HG03280 (cell line): Measurements from ENCODE around the gene CACNG4.
A peak's percentile ranks its signal among the peaks of the same experiment; 100 is the strongest.

Experiments used
- ATAC-seq: cut with Tn5 transposase; IDR thresholded peaks from one replicate; pipeline ENCODE4 v1.9.1; 2021; ENCODE audit warnings: mild to moderate bottlenecking, moderate library complexity; ENCODE audit not compliant: unreplicated experiment

CACNG4 gene

GRCh38 chr17:66983414-66984021 is 19.0 kb downstream of the CACNG4 start:
- ATAC-seq, result no peak

GRCh38 chr17:66984730-66985129 is 20.2 kb downstream of the CACNG4 start:
- no peak for ATAC-seq

DNA sequence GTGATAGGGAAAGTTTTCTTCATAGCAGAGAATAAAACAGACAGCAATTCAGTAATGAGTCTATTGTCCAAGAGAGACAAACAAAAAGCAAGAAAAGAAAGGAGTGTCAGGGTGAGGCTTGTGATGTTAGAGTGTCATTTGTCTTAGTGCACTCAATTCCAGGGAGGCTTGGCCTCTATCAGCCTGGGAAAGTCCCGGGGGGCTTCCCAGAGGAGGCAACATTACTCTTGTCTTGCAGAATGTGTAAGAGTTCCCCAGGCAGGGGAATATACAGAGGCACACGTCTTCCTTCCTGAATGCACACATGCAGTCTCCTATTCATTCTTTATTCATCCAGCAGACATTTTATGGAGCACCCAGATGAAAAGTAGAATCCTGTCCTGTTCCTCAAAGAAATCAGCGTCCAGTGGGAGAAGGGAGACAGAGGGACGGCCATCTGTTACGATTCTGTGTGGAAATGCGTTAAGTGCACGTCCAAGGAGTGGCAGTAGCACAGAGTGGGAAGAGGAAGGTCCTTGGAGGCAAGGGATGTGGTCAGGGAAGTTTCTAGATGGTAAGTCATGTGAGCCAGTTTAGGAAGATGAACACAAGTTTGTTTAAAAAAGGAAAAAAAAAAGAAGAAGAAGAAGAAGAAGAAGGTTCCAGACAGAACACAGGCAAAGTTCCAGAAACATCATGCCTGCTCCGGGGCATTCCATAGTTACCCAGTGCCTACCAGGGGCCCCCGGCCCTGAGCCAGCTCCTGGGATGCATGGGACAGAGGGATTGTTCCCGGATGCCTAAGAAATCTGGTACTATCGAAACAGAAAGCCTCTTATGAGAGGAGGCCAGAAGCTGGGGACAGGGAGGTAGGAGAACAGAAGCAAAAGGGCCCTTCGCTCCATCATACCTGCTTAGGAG is 21.1 kb downstream of the CACNG4 start:
- ATAC-seq, result no peak

DNA sequence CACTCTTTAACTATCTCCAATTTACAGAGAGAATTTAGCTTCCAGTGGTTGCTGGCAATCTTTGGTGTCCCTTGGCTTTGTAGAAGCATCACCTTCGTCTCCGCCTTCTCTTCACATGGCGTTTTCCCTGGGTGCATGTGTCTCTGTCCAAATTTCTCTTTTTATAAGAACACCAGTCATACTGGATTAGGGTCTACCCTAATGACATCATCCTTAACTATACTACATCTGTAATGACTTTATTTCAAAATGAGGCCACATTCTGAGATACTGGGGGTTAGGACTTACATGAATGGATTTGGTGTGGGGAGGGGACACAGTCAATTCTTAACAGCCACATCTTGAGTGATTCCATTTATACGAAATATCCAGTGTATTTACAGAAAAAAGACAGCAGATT is 22.2 kb downstream of the CACNG4 start:
- no peak for ATAC-seq

GRCh38 chr17:66987059-66987616 is 22.6 kb downstream of the CACNG4 start:
- no peak for ATAC-seq

GRCh38 chr17:66988069-66988798 is 23.7 kb downstream of the CACNG4 start:
- ATAC-seq, result no peak

- ATAC-seq, result no peak
Observed at GRCh38 chr17:66989076-66989475, 24.6 kb downstream of the CACNG4 start.

DNA sequence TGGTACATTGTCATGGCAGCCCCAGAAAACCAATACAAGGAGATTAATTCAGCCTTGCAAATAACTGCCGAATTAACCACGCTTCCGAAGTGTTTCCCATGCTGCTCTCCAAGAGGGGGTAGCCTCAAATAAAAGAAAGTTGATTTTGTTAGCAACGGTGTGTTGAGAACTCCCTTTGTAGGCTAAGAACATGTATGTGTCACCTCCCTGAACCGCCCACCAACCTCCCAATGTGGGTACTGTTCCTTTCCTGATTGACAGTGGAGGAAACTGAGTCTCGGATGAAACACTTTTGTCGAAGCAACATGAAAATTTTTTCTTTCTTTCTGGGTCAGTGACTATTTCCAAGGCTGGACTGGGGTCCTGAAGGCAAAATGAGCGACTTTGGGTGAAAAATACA is 25.1 kb downstream of the CACNG4 start:
- no peak for ATAC-seq

DNA sequence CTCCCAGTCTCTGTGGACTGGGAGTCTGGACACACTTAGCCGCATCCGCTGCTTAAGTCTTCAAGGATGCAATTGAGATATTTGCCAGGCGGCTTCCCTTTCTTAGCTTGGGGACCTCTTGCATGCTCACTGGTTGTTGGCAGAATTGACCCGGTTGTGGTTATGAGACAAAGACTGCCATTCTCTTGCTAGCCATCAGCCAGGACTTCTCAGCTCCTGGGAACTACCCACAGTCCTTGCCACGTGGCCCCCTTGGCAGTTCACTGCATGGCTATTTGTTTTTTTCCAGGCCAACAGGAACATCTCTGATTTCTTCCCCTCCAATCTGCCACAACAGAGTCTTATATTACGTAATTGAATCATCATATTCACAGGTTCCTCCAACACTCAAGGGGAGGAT is 25.5 kb downstream of the CACNG4 start:
- no peak for ATAC-seq

- no peak for ATAC-seq
Observed at GRCh38 chr17:66992911-66993442, 28.5 kb downstream of the CACNG4 start.

DNA sequence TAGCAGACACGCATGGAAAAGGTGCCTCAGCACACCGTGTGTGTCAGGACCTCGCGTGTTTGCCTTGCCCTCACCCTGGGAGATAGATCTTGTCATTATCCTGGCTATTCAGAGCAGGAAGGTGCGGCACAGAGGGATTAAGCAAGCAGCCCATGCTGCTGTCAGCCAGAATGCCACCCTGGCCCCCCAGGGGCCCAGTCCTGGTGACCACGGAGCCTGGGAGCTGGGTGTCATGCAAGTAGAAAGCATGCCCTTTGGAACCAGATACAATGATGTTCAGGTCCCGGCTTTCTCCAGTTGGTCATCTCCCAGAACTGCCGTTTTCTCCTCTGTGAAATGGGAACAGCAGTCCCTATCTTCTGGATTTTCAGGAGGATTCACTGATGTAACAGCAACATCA is 29.9 kb downstream of the CACNG4 start:
- ATAC-seq, result no peak

GRCh38 chr17:66994930-66995535 is 30.5 kb downstream of the CACNG4 start:
- no peak for ATAC-seq

DNA sequence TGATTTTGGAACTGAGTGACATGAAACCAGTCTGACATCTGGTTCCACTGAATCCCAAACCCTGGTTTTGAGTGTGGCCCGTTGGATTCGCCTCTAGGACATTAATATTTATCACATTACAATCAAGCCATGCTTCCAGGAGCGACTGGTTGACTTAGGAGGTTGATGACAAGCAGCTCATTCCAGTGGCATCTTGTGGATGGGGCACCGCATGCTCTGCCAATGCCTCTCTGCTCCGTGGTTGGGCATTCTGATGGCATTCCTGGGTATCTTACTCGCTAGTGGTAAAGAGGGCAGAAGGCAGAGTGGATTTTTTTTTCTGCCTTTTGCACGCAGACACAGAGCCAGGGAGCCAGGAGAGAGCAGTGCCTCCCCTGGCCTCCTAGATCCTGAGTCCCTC is 31.4 kb downstream of the CACNG4 start:
- ATAC-seq, result no peak

DNA sequence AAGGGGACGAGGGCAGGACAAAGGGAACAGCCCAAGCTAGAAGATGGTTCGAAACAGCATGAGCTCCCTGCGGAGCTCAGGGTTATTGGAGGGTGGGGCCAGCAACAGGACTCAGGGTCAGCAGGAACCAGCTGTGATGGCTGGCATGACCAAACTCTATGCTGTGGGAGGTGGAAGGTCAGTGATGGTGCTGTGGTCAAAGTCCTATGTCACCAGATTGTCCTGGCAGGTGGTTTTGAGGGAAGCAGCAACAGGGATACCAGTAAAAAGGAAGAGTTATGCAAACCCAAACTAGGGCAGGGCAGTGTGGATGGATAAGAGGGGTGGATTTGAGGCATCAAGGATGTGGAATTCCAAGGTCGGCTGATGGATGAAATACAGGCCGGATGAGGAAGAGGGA is 32.4 kb downstream of the CACNG4 start:
- ATAC-seq, result no peak

- no peak for ATAC-seq
Observed at GRCh38 chr17:67003231-67003630, 38.7 kb downstream of the CACNG4 start.

DNA sequence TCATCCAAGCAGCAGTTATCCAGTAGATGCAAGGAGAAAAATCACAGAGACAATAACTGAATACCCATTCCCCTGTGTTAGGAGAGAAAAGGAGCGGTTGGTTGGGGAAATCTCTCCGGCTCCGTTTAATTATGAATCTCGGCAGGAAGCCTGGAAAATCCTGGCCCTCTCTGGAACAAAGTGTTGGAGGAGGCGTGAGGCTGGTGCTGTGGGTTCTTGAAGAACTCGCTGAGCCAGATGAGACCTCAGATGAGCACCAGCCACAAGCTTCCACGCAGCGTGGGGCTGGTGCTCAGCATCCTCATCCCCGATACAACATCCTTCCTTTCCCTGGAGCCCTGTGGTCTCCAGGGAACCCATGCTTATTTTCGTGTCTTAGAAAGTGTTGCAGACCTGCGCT is 39.7 kb downstream of the CACNG4 start:
- ATAC-seq, result no peak

- no peak for ATAC-seq
Observed at GRCh38 chr17:67007266-67007665, 42.8 kb downstream of the CACNG4 start.

DNA sequence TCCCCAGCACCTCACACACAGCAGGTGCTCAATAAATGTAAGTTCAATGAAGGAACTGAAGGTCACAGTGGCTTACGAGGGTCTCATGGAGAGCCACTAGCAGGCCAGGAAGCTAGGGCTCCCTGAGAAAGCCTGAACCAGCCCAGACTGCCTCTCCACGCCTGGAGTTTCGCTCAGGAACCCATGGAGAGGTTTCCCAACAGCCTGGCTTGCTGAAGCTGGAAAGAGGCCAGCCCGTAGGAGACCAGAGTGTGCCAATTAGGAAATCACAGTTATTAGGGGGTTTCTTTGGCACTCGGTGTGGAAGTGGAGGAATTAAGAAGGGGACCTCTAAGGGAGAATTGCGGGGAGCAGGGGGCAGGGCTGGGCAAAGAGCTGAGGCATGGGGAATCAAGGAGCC is 43.6 kb downstream of the CACNG4 start:
- ATAC-seq, result no peak

GRCh38 chr17:67011527-67012175 is 47.1 kb downstream of the CACNG4 start:
- peak; percentile 78 for ATAC-seq

- no peak for ATAC-seq
Observed at GRCh38 chr17:67013891-67014290, 49.4 kb downstream of the CACNG4 start.
